Measurements from ENCODE around the gene NDRG4. TPM values are rescaled to one million over a fixed set of nuclear protein-coding genes. Genes with fewer than 3 reads are reported as not detected.

The NDRG4 gene
- total RNA-seq, 2 donors from 2014 or later = 2.2 to 11.0 TPM

- H3K27me3 ChIP-seq (replicated peaks; ENCODE audit: insufficient read depth) = no peaks in the 10 kb centered on the region
These were observed 34.1 kb upstream of the NDRG4 start for GRCh38 chr16:58465817-58466216.

GRCh38 chr16:58466396-58466795 is 33.5 kb upstream of the NDRG4 start:
- Histone ChIP-seq H3K27me3 (replicated peaks; ENCODE audit: insufficient read depth) (no peaks in the 10 kb centered on the region), H3K27ac (no peak overlapping the region), H3K36me3 (no peaks in the 10 kb centered on the region), H3K4me3 (no peak overlapping the region), H3K9me3 (no peaks in the 10 kb centered on the region), H3K4me1 (ENCODE audit: control insufficient read depth in 1 of 2, low read depth in 2 of 2) (peaks cover 10 to 12% of the 10 kb centered on the region in 2 donors)
- no peak for TF ChIP-seq CTCF (IDR thresholded peaks at IDR 0.05)
- no peak for ATAC-seq (ENCODE audit: insufficient number of reproducible peaks, low FRiP score, low read depth)
- no peak for DNase-seq (ENCODE audit: low spot score)

More at GRCh38 chr16:58465817-58466216, 34.1 kb upstream of the NDRG4 start:
- Histone ChIP-seq H3K4me3 (no peak overlapping the region), H3K27ac (no peak overlapping the region), H3K36me3 (no peaks in the 10 kb centered on the region), H3K4me1 (ENCODE audit: control insufficient read depth in 1 of 2, low read depth in 2 of 2) (peaks cover 10 to 12% of the 10 kb centered on the region in 2 donors), H3K9me3 (no peaks in the 10 kb centered on the region)
- no peak for DNase-seq (ENCODE audit: low spot score)
- no peak for TF ChIP-seq CTCF (IDR thresholded peaks at IDR 0.05)
- ATAC-seq (ENCODE audit: insufficient number of reproducible peaks, low FRiP score, low read depth) = no peak

- Histone ChIP-seq H3K9me3 (no peaks in the 10 kb centered on the region), H3K36me3 (no peaks in the 10 kb centered on the region), H3K27me3 (replicated peaks; ENCODE audit: insufficient read depth) (no peaks in the 10 kb centered on the region), H3K4me3 (no peak overlapping the region), H3K27ac (no peak overlapping the region), H3K4me1 (ENCODE audit: control insufficient read depth in 1 of 2, low read depth in 2 of 2) (peaks cover 10 to 12% of the 10 kb centered on the region in 2 donors)
- DNase-seq (ENCODE audit: low spot score) (no peak), ATAC-seq (ENCODE audit: insufficient number of reproducible peaks, low FRiP score, low read depth) (no peak)
- TF ChIP-seq CTCF (IDR thresholded peaks at IDR 0.05) = no peak
These were observed 32.0 kb upstream of the NDRG4 start for GRCh38 chr16:58467905-58468304.

- Histone ChIP-seq H3K27me3 (replicated peaks; ENCODE audit: insufficient read depth) (no peaks in the 10 kb centered on the region), H3K27ac (no peak overlapping the region), H3K4me1 (ENCODE audit: control insufficient read depth in 1 of 2, low read depth in 2 of 2) (no peaks in the 10 kb centered on the region), H3K4me3 (no peak overlapping the region), H3K36me3 (no peaks in the 10 kb centered on the region), H3K9me3 (no peaks in the 10 kb centered on the region)
- no peak for DNase-seq (ENCODE audit: low spot score)
- no peak for ATAC-seq (ENCODE audit: insufficient number of reproducible peaks, low FRiP score, low read depth)
- no peak for TF ChIP-seq CTCF (IDR thresholded peaks at IDR 0.05)
These were observed 28.6 kb upstream of the NDRG4 start for GRCh38 chr16:58471209-58471975.

GRCh38 chr16:58472266-58472665 is 27.7 kb upstream of the NDRG4 start:
- H3K4me1 ChIP-seq (ENCODE audit: control insufficient read depth in 1 of 2, low read depth in 2 of 2) = no peaks in the 10 kb centered on the region
- no peak overlapping the region for H3K4me3 ChIP-seq
- no peak for DNase-seq (ENCODE audit: low spot score)
- no peaks in the 10 kb centered on the region for H3K9me3 ChIP-seq
- H3K36me3 ChIP-seq = no peaks in the 10 kb centered on the region
- no peak for TF ChIP-seq CTCF (IDR thresholded peaks at IDR 0.05)
- no peak overlapping the region for H3K27ac ChIP-seq
- no peak for ATAC-seq (ENCODE audit: insufficient number of reproducible peaks, low FRiP score, low read depth)
- H3K27me3 ChIP-seq (replicated peaks; ENCODE audit: insufficient read depth) = no peaks in the 10 kb centered on the region

All from thoracic aorta (tissue), 2 donors.